Esophagus (tissue), 2 donors: ENCODE data around the gene TBC1D30. TPM values are rescaled to one million over a fixed set of nuclear protein-coding genes. Genes with fewer than 3 reads are reported as not detected.

Experiments
- H3K27ac ChIP-seq, 2 donors: one replicate each; pipeline ENCODE4 v1.5.1; 2013; ENCODE audit warnings: low read depth in 2 of 2, mild to moderate bottlenecking in 2 of 2, inconsistent platforms in 1 of 2, low read length in 1 of 2, moderate library complexity in 1 of 2
- H3K27me3 ChIP-seq, 2 donors: one replicate each; pipeline ENCODE4 v1.6.1; 2013; ENCODE audit warnings: low read length in 2 of 2, control low read depth in 1 of 2, mild to moderate bottlenecking in 1 of 2; ENCODE audit not compliant: insufficient read depth in 2 of 2, control insufficient read depth in 1 of 2
- H3K36me3 ChIP-seq, 2 donors: one replicate each; pipeline ENCODE4 v1.6.1; 2013; ENCODE audit warnings: low read length in 1 of 2; ENCODE audit not compliant: control insufficient read depth in 2 of 2, insufficient read depth in 2 of 2
- H3K4me1 ChIP-seq, 2 donors: one replicate each; pipeline ENCODE4 v1.6.1; 2013; ENCODE audit warnings: low read length in 1 of 2; ENCODE audit not compliant: control insufficient read depth in 2 of 2, insufficient read depth in 2 of 2
- H3K4me3 ChIP-seq, 2 donors: one replicate each; pipeline ENCODE4 v1.5.1; 2013; ENCODE audit warnings: low read length in 2 of 2, mild to moderate bottlenecking in 2 of 2, low read depth in 1 of 2, moderate library complexity in 1 of 2
- H3K9me3 ChIP-seq, 2 donors: one replicate each; pipeline ENCODE4 v1.6.1; 2013; ENCODE audit warnings: mild to moderate bottlenecking in 2 of 2, low read depth in 1 of 2, low read length in 1 of 2, moderate library complexity in 1 of 2; ENCODE audit not compliant: control insufficient read depth in 2 of 2, insufficient read depth in 1 of 2
- WGBS, 2 donors: extraction: QIAGEN DNeasy Blood & Tissue Kit; methylation state at CpG; one replicate each; pipeline ENCODE4 v1.1.7; 2013; 5-methylcytosine and 5-hydroxymethylcytosine counted together
- polyA plus RNA-seq, 2 donors: library from polyadenylated mRNA; stranded (reverse); fragments of 200-250 nt; gene quantifications; one replicate each; pipeline ENCODE4 v1.2.3, GENCODE V29; 2013
- donor health status: healthy with polysubstance abuse.
- donor health status: Bipolar disorder and iron deficiency.

The TBC1D30 gene
- polyA plus RNA-seq, 2 donors: 0.18 to 0.66 TPM

DNA sequence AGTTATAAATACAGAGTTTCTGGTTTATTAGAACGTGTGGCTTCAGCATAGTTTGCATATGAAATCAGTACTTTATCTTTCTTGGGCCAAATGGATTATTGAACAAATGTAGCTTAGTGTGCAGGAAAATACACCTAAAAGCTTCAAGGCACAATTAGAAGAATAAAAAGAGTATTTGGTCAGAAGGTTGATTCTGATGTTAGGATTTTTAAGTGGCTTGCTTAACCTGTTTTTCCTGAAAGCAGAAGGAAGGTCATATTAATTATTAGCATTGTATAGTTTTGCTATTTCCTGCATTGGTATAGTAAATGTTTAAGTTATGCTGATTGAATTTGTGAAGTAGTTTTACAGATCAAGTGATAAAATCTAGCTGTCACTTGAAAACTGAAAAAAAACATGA is 34.3 kb upstream of the TBC1D30 start:
- 32 to 42% methylated on average over 1 of the region's 1 CpG for WGBS, 2 donors

DNA sequence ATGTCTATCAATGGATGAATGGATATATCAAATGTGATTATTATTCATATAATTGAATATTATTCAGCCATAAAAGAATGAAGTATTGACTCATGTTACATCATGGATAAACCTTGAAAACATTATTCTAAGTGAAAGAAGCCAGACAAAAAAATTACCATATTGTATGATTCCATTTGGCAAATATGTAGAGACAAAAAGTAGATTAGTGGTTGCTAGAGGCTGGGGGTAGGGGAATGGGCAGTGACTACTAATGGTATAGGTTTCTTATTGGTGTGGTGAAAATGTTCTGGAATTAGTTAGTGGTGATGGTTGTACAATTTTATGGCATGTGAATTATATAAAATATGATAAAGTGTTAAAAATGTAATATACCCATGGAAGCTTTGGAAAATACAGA is 33.4 kb upstream of the TBC1D30 start:
- Histone ChIP-seq H3K4me1 (no peaks in the 10 kb centered on the region), H3K9me3 (no peaks in the 10 kb centered on the region), H3K27ac (no peak overlapping the region), H3K4me3 (no peak overlapping the region), H3K27me3 (no peaks in the 10 kb centered on the region), H3K36me3 (no peaks in the 10 kb centered on the region)

More for the DNA sequence above, 34.3 kb upstream of the TBC1D30 start:
- H3K4me3 ChIP-seq: no peak overlapping the region
- H3K36me3 ChIP-seq: no peaks in the 10 kb centered on the region
- H3K9me3 ChIP-seq: no peaks in the 10 kb centered on the region
- H3K27ac ChIP-seq: no peak overlapping the region
- no peaks in the 10 kb centered on the region for H3K27me3 ChIP-seq
- no peaks in the 10 kb centered on the region for H3K4me1 ChIP-seq

DNA sequence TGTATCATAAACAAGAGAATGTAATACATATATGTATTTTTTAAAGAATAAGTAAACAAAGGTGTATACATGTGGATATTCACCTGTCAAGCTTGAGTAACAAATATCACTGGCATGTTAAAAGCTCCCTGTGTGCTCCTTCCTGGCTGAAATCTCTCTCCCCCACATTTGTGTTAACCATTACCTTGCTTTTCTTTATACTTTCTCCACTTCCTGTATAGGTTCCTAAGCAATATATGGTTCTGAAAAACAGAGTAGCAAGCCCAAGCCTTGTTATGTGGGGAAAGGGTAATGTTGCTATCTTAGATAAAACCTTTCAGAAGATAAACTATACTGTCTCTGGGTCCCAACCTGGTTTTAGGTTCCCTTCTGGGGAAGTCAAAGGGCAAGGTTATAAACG is 32.3 kb upstream of the TBC1D30 start:
- Histone ChIP-seq H3K4me3 (no peak overlapping the region), H3K36me3 (no peaks in the 10 kb centered on the region), H3K27me3 (no peaks in the 10 kb centered on the region), H3K27ac (no peak overlapping the region), H3K9me3 (no peaks in the 10 kb centered on the region), H3K4me1 (no peaks in the 10 kb centered on the region)
- 70 to 84% methylated on average over 1 of the region's 1 CpG for WGBS, 2 donors

DNA sequence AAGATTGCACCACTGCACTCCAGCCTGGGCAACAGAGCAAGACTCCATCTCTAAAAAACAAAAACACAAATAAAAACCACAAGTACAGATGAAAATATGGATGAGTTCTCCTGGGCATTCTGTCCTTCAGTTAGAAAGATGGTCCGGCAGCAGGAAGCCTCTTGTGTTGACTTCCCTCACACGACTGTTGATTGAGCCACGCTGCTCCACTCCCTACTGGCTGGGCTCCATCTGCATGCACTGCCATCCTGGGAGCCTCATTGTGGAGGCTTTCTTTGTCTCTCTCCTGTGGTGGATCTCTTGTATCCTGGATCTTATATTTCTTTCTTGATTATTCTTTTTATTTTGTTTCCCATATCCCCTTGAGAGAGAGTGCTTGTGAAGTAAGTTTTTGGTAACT is 30.8 kb upstream of the TBC1D30 start:
- no peaks in the 10 kb centered on the region for H3K36me3 ChIP-seq
- no peaks in the 10 kb centered on the region for H3K4me1 ChIP-seq
- no peak overlapping the region for H3K27ac ChIP-seq
- H3K9me3 ChIP-seq: no peaks in the 10 kb centered on the region
- 58 to 70% methylated on average over 3 of the region's 3 CpGs for WGBS, 2 donors
- H3K27me3 ChIP-seq: no peaks in the 10 kb centered on the region
- no peak overlapping the region for H3K4me3 ChIP-seq

DNA sequence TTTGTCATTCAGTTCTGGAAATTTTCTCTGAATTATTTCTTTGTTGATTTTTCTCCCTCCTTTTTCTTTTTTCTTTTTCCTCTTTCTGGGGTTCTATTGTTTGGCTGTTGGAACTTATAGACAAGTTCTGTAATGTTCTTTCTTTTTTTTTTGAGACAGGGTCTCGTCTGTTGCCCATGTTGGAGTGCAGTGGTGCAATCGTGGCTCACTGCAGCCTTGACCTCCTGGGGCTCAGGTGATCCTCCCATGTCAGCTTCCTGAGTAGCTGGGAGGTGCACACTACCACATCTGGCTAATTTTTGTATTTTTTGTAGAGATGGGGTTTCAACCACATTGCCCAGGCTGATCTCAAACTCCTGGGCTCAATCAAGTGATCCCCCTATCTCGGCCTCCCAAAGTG is 30.1 kb upstream of the TBC1D30 start:
- H3K27me3 ChIP-seq: no peaks in the 10 kb centered on the region
- no peak overlapping the region for H3K27ac ChIP-seq
- H3K4me3 ChIP-seq: no peak overlapping the region
- no peaks in the 10 kb centered on the region for H3K36me3 ChIP-seq
- H3K4me1 ChIP-seq: no peaks in the 10 kb centered on the region
- WGBS, 2 donors: 78 to 80% methylated on average over 3 of the region's 3 CpGs
- H3K9me3 ChIP-seq: no peaks in the 10 kb centered on the region

DNA sequence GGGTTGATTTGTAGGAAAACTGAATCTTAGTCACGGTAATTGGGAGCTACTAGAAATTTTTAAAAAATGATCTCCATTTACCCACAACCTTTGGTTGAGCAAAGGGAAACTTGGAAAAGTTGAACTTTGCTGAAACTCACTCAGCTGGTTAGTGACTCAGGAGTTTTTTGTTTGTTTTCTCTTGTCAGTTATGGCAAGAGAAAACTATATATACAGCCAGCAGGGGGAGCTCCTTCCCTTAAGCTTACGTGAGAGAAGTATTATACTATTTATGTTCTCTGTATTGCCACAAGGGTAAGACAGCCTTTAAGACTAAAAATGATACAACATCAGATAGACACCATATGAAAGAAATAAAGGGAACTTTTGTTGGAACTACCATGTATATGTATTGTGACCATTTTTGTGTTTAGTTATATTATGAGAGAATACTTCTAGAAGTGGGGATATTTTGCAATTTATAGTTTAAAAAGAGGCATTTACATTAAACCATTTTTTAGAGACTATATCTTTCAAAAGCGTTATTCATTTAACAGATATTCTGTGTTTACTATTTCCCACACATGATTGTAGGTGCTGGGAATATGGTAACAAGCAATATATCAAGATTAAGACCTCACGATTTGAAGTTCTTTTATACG is 28.1 kb upstream of the TBC1D30 start:
- Histone ChIP-seq H3K9me3 (no peaks in the 10 kb centered on the region), H3K4me1 (no peaks in the 10 kb centered on the region), H3K4me3 (no peak overlapping the region), H3K36me3 (no peaks in the 10 kb centered on the region), H3K27ac (no peak overlapping the region), H3K27me3 (no peaks in the 10 kb centered on the region)
- WGBS, 2 donors: 50% methylated on average over 5 of the region's 5 CpGs

DNA sequence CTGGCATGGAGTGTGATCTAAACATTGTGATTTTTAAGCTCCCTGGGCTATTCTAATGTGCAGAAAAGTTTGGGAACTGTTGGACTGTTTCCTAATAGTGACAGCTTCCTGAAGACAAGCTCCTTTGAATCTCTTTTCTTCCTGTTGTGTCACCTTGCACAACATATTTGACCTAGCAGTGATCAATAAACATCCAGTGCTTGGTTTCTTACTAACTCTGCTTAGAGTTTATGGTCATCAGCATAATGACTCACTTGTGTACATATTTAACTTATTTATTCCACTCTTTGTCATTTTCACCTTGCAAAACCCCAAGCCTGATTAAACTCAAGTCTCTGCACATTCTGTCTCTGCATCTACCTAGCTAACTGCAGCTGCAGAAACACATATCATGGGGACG is 27.3 kb upstream of the TBC1D30 start:
- no peak overlapping the region for H3K4me3 ChIP-seq
- no peaks in the 10 kb centered on the region for H3K36me3 ChIP-seq
- 62 to 66% methylated on average over 1 of the region's 1 CpG for WGBS, 2 donors
- no peaks in the 10 kb centered on the region for H3K9me3 ChIP-seq
- no peak overlapping the region for H3K27ac ChIP-seq
- H3K27me3 ChIP-seq: no peaks in the 10 kb centered on the region
- H3K4me1 ChIP-seq: no peaks in the 10 kb centered on the region

DNA sequence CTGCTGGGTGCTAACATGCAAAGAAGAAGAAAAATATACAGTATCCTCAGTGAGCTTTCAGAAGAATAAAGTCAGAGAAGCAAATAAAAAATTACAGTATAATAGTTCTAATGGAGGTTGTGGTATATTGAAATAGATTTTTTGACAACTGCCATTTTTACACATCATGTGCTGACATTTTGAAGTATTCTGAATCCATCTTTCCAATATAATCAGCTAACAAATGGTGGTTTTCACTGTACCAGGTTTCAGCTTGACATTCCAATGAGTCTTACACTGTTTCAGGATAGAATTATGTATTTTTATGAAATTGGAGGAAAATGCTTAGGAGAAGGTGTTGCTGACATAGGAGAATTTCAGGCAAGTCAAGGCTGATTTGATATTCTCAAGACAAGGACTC is 26.3 kb upstream of the TBC1D30 start:
- Histone ChIP-seq H3K4me3 (no peak overlapping the region), H3K27me3 (no peaks in the 10 kb centered on the region), H3K36me3 (no peaks in the 10 kb centered on the region), H3K4me1 (no peaks in the 10 kb centered on the region), H3K27ac (no peak overlapping the region), H3K9me3 (no peaks in the 10 kb centered on the region)

DNA sequence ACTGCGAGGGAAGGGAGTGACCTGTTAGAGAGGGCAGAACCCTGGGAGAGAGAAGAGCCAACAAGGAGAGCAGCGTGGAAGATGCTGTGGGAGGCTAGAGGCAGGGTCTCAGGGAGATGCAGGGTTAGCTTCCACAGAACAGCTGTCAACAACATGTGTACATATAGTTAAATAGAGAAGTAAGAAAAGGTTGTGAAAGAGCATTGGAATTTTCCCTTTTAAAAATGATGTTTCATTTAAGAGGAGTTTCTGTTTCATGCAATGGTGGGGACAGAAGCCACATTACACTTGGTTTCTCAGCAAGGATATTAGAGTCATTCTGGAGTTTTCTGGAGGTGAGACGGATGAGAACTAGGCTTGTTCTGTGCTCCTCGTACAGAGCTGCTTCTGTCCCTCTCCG is 23.8 kb upstream of the TBC1D30 start:
- no peak overlapping the region for H3K4me3 ChIP-seq
- no peaks in the 10 kb centered on the region for H3K9me3 ChIP-seq
- no peaks in the 10 kb centered on the region for H3K4me1 ChIP-seq
- H3K27ac ChIP-seq: no peak overlapping the region
- H3K36me3 ChIP-seq: no peaks in the 10 kb centered on the region
- no peaks in the 10 kb centered on the region for H3K27me3 ChIP-seq
- whole genome bisulfite sequencing, 2 donors: 77 to 87% methylated on average over 5 of the region's 5 CpGs

DNA sequence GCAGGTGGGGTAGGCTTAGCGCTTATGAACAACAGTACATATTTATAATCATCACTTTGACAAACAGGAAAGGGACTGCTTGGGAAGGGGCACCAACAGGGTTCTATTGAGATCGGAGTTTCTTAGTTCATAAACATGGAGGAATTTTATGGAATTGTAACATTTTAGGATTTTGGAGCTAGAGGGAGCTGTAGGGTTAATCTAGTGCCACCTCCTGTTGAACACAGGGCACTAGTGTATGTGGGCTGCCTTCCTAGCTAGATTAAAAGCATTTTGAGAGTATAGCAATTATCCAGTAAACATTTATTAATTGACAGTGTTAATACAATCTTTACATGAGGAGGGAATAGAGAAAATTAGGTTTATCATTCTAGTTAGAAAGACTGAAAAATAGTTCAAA is 23.1 kb upstream of the TBC1D30 start:
- H3K4me3 ChIP-seq: no peak overlapping the region
- WGBS, 2 donors: 62 to 66% methylated on average over 2 of the region's 2 CpGs
- no peaks in the 10 kb centered on the region for H3K36me3 ChIP-seq
- no peaks in the 10 kb centered on the region for H3K4me1 ChIP-seq
- no peaks in the 10 kb centered on the region for H3K9me3 ChIP-seq
- no peaks in the 10 kb centered on the region for H3K27me3 ChIP-seq
- H3K27ac ChIP-seq: no peak overlapping the region
